ENCODE data around the gene LEO1. TPM values are rescaled to one million over a fixed set of nuclear protein-coding genes. Genes with fewer than 3 reads are reported as not detected.

The LEO1 gene
- total and polyA plus RNA-seq, 10 of the 15 experiments (the other 5 are each of a cell fraction or from before 2014, with no cell fraction given) = 13.6 to 50.6 (median 32.4) TPM

DNA sequence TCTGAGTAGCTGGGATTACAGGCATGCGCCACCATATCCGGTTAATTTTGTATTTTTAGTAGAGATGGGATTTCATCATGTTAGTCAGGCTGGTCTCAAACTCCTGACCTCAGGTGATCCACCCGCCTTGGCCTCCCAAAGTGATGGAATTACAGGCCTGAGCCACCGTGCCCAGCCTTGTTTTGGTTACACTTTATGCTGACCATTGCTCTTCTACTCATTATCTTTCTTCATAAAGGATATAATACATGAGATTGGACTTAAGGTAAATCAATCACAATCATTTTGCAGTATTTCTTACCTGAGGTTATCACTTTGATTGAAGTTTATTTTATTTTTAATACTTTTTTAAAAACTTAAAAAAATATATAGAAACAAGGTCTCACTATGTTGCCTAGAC is 2.2 kb upstream of the LEO1 start:
- DNase-seq (ENCODE audit: low read depth, low spot score) (no peak), FAIRE-seq (no peak), ATAC-seq (no peak)
- Histone ChIP-seq H3K79me2 (ENCODE audit: control insufficient read depth, insufficient read depth, low read length) (peaks cover 28% of the 10 kb centered on the region), H3K27ac (ENCODE audit: control insufficient read depth, insufficient read depth) (no peak overlapping the region), H4K20me1 (ENCODE audit: control insufficient read depth, insufficient read depth) (no peaks in the 10 kb centered on the region), H3K9me3 (replicated peaks; ENCODE audit: control insufficient read depth, insufficient read depth, low read length) (no peaks in the 10 kb centered on the region), H3K27me3 (replicated peaks in 1 of 2; ENCODE audit: control insufficient read depth in 2 of 2, insufficient read depth in 2 of 2, low read length in 1 of 2) (no peaks in the 10 kb centered on the region), H3K36me3 (ENCODE audit: control insufficient read depth in 2 of 2, insufficient read depth in 2 of 2, low read length in 1 of 2) (no peaks in the 10 kb centered on the region), H3K4me3 (no peak overlapping the region), H3K4me2 (ENCODE audit: control insufficient read depth, insufficient read depth) (no peak overlapping the region), H3K4me1 (ENCODE audit: control insufficient read depth, insufficient read depth, low read length) (no peaks in the 10 kb centered on the region), H3K9ac (ENCODE audit: control insufficient read depth, insufficient read depth, low read length) (no peak overlapping the region), H2AFZ (ENCODE audit: control insufficient read depth, low read depth, low read length) (no peak overlapping the region)
- in situ Hi-C loops (cut with MboI) (no loop called here), intact Hi-C loops (cut with micrococcal nuclease; ENCODE audit: unreplicated experiment) (no loop called here)
- ChIA-PET CTCF (interaction anchor here (1.7 kb wide), 1 partner anchor 167 kb away, joined by 3 read pairs; no protein-coding TSS in a partner anchor), SMC1A (ENCODE audit: uncharacterized antibody, unreplicated experiment) (no interaction called here), POLR2A (interaction anchor here (0.7 to 0.8 kb wide), 2 partner anchors 8 to 1970 kb away, joined by 3 read pairs; no protein-coding TSS in a partner anchor), RAD21 (ENCODE audit: unreplicated experiment) (no interaction called here)
- WGBS (ENCODE audit: insufficient coverage, insufficient replicate concordance, low lambda C conversion rate, missing lambda C conversion rate) = 94% methylated on average over 4 of the region's 4 CpGs
- TF ChIP-seq ZNF24 (IDR thresholded peaks at IDR 0.05) (no peak), RELB (IDR thresholded peaks at IDR 0.05; ENCODE audit: low read depth) (no peak), TCF7 (IDR thresholded peaks at IDR 0.05; ENCODE audit: borderline replicate concordance) (no peak), NFXL1 (IDR thresholded peaks at IDR 0.05; ENCODE audit: borderline replicate concordance) (no peak), FOXK2 (IDR thresholded peaks at IDR 0.05) (no peak), NR2F1 (conservative IDR thresholded peaks at IDR 0.05) (no peak), CBX5 (IDR thresholded peaks at IDR 0.05; ENCODE audit: low read depth) (no peak), CHD2 (IDR thresholded peaks at IDR 0.05; ENCODE audit: borderline replicate concordance, low read depth, low read length) (no peak), ZBTB33 (IDR thresholded peaks at IDR 0.05) (no peak), ASH2L (IDR thresholded peaks at IDR 0.05; ENCODE audit: borderline replicate concordance, low read depth) (no peak), HDAC6 (IDR thresholded peaks at IDR 0.05; ENCODE audit: unreplicated experiment) (no peak), SIN3A (IDR thresholded peaks at IDR 0.05; ENCODE audit: low read depth, low read length) (no peak)
- TF ChIP-seq, protein P1, sequence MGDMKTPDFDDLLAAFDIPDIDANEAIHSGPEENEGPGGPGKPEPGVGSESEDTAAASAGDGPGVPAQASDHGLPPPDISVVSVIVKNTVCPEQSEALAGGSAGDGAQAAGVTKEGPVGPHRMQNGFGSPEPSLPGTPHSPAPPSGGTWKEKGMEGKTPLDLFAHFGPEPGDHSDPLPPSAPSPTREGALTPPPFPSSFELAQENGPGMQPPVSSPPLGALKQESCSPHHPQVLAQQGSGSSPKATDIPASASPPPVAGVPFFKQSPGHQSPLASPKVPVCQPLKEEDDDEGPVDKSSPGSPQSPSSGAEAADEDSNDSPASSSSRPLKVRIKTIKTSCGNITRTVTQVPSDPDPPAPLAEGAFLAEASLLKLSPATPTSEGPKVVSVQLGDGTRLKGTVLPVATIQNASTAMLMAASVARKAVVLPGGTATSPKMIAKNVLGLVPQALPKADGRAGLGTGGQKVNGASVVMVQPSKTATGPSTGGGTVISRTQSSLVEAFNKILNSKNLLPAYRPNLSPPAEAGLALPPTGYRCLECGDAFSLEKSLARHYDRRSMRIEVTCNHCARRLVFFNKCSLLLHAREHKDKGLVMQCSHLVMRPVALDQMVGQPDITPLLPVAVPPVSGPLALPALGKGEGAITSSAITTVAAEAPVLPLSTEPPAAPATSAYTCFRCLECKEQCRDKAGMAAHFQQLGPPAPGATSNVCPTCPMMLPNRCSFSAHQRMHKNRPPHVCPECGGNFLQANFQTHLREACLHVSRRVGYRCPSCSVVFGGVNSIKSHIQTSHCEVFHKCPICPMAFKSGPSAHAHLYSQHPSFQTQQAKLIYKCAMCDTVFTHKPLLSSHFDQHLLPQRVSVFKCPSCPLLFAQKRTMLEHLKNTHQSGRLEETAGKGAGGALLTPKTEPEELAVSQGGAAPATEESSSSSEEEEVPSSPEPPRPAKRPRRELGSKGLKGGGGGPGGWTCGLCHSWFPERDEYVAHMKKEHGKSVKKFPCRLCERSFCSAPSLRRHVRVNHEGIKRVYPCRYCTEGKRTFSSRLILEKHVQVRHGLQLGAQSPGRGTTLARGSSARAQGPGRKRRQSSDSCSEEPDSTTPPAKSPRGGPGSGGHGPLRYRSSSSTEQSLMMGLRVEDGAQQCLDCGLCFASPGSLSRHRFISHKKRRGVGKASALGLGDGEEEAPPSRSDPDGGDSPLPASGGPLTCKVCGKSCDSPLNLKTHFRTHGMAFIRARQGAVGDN (IDR thresholded peaks at IDR 0.05) = no peak
- no TSS peak for BruUV-seq (replicated peaks)
